EH (cell line): ENCODE data around the gene ACOXL.

Experiments
- DNase-seq: peaks from one replicate; pipeline ENCODE4 v3.0.0-alpha.2; 2015; ENCODE audit warnings: low read depth

The ACOXL gene

GRCh38 chr2:110794390-110794789 lies 62.0 kb downstream of the ACOXL start:
- no peak for DNase-seq

GRCh38 chr2:110794951-110795350 lies 62.6 kb downstream of the ACOXL start:
- no peak for DNase-seq

- DNase-seq = no peak
Observed at GRCh38 chr2:110796716-110797301, 64.4 kb downstream of the ACOXL start.

GRCh38 chr2:110799376-110799775 lies 67.0 kb downstream of the ACOXL start:
- DNase-seq = no peak

GRCh38 chr2:110800611-110801402 lies 68.4 kb downstream of the ACOXL start:
- no peak for DNase-seq

GRCh38 chr2:110802208-110802932 lies 70.0 kb downstream of the ACOXL start:
- DNase-seq = no peak

GRCh38 chr2:110804433-110804832 lies 72.1 kb downstream of the ACOXL start:
- no peak for DNase-seq

- no peak for DNase-seq
Observed at GRCh38 chr2:110804915-110805314, 72.5 kb downstream of the ACOXL start.

- DNase-seq = no peak
Observed at GRCh38 chr2:110805894-110806452, 73.6 kb downstream of the ACOXL start.

GRCh38 chr2:110807522-110807921 lies 75.1 kb downstream of the ACOXL start:
- peak; percentile 39 for DNase-seq

GRCh38 chr2:110810404-110810803 lies 78.0 kb downstream of the ACOXL start:
- no peak for DNase-seq

GRCh38 chr2:110812726-110813645 lies 80.6 kb downstream of the ACOXL start:
- no peak for DNase-seq

GRCh38 chr2:110813896-110814295 lies 81.5 kb downstream of the ACOXL start:
- DNase-seq = peak; percentile 3

- DNase-seq = no peak
Observed at GRCh38 chr2:110815938-110816337, 83.6 kb downstream of the ACOXL start.

GRCh38 chr2:110816404-110817365 lies 84.3 kb downstream of the ACOXL start:
- no peak for DNase-seq

GRCh38 chr2:110818767-110819481 lies 86.6 kb downstream of the ACOXL start:
- DNase-seq = no peak

- DNase-seq = no peak
Observed at GRCh38 chr2:110819711-110820110, 87.3 kb downstream of the ACOXL start.

- DNase-seq = no peak
Observed at GRCh38 chr2:110820128-110820527, 87.8 kb downstream of the ACOXL start.

- DNase-seq = no peak
Observed at GRCh38 chr2:110823165-110823564, 90.8 kb downstream of the ACOXL start.

GRCh38 chr2:110827511-110827910 lies 95.1 kb downstream of the ACOXL start:
- no peak for DNase-seq
